Measurements from ENCODE around the gene ARHGAP6.

DNA sequence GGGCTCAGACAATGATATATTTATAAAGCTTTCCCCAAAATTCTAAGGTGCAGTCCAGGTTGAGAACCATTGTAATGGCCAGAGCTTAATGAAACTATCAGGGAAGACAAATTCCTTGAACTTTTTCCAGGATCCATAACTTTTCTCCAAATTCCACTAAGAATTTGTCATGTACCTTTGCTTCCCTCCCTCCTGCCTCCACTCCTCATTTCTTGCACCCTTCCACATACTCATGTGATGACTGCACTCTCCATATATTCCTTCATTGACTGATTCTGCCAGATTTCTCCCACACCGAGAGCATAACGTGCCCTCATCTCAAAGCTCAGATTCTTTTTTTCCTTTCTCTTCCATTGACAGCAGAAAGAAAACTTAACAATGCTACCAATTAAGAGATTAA, 393.4 kb downstream of the ARHGAP6 start:
- TF ChIP-seq, protein P1, sequence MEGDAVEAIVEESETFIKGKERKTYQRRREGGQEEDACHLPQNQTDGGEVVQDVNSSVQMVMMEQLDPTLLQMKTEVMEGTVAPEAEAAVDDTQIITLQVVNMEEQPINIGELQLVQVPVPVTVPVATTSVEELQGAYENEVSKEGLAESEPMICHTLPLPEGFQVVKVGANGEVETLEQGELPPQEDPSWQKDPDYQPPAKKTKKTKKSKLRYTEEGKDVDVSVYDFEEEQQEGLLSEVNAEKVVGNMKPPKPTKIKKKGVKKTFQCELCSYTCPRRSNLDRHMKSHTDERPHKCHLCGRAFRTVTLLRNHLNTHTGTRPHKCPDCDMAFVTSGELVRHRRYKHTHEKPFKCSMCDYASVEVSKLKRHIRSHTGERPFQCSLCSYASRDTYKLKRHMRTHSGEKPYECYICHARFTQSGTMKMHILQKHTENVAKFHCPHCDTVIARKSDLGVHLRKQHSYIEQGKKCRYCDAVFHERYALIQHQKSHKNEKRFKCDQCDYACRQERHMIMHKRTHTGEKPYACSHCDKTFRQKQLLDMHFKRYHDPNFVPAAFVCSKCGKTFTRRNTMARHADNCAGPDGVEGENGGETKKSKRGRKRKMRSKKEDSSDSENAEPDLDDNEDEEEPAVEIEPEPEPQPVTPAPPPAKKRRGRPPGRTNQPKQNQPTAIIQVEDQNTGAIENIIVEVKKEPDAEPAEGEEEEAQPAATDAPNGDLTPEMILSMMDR (conservative IDR thresholded peaks at IDR 0.05 in 1 of 2, IDR thresholded peaks at IDR 0.05 in 1 of 2; ENCODE audit: extremely low read depth in 1 of 2, insufficient read depth in 1 of 2, low read depth in 1 of 2, low read length in 2 of 2): no peak
- TF ChIP-seq EZH2 (IDR thresholded peaks at IDR 0.05; ENCODE audit: borderline replicate concordance, low read length): no peak

Data from mammary epithelial cell (primary cell).